Endometrial microvascular endothelial cells (primary cell): ENCODE results near the gene AAR2. TPM values are rescaled to one million over a fixed set of nuclear protein-coding genes. Genes with fewer than 3 reads are reported as not detected.

Experiments used
- in situ Hi-C: cut with HindIII; loops from 2 replicates; pipeline ENCODE4 v1.10.0; 2017; ENCODE audit warnings: low sequenced_read_pairs, low pct_unique_long_range_greater_than_20kb; ENCODE audit errors: inconsistent ontology term
- total RNA-seq: library from RNA; depleted of rRNA; stranded (reverse); fragments of >200 nt; gene quantifications from one replicate; pipeline ENCODE4 v1.2.3, GENCODE V29; 2015; ENCODE audit errors: inconsistent ontology term

AAR2 gene
- total RNA-seq, 1 donor from 2014 or later = 34.3 TPM

- in situ Hi-C loops = no loop called here
Observed at GRCh38 chr20:36272547-36273220, 36.4 kb downstream of the AAR2 start.

- in situ Hi-C loops = no loop called here
Observed at GRCh38 chr20:36273414-36274180, 37.3 kb downstream of the AAR2 start.

DNA sequence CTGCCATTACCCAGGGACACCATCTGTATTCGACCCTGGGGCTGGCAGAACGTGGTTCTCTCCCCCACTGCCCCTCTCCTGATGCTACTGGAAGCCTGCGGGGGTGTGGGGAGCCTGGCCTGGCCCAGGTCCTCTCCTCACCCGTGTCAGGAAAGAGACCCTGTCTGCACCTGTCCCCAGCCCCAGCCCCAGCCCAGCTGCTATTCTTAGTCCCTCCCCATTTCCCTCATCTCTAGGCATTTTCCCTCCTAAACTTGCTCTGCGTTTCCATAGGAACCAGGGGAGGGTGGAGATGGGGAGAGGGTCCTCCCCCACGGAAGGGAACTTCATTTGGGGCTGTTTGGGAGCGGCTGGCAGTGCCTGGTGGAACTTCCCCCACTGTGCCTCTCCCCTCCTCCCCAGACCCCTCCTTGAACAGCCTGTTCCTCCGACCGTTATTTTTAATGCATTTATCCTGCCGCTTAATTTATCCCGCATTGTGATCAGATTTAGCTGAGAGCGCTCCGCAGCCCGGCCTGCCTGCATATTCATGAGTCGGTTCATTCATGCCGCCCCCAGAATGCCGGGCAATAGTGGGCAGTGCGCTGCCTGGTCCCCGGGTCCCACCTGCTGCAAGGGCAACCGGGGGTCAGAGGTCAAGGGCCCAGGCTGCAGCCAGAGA is 38.0 kb downstream of the AAR2 start:
- in situ Hi-C loops = no loop called here

DNA sequence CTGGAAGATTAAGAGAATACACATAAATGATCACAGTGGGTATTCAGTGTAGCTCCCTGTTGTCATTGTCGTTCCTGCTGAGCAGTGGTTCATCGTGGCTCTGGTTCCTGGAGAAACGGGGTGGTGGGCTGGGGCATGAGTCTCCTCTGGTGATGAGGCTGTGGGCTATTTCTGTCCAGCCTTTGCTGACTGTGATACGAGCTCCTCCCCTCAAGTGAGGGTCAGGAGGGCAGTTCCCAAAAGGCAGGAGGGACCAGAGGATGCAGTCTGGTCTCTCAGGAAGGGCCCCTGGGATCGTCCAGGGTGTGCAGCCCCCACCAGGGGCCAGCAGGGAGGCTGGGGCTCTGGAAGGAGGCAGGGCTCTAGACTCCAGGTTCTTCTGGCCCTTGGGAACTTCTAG is 38.7 kb downstream of the AAR2 start:
- in situ Hi-C loops = no loop called here

- in situ Hi-C loops = no loop called here
Observed at GRCh38 chr20:36275441-36276189, 39.3 kb downstream of the AAR2 start.

GRCh38 chr20:36277546-36277945 is 41.3 kb downstream of the AAR2 start:
- in situ Hi-C loops = no loop called here

GRCh38 chr20:36279362-36279761 is 43.1 kb downstream of the AAR2 start:
- in situ Hi-C loops = no loop called here

- in situ Hi-C loops = no loop called here
Observed at GRCh38 chr20:36279776-36280175, 43.5 kb downstream of the AAR2 start.

GRCh38 chr20:36281785-36282380 is 45.6 kb downstream of the AAR2 start:
- in situ Hi-C loops = no loop called here

GRCh38 chr20:36284751-36285150 is 48.5 kb downstream of the AAR2 start:
- in situ Hi-C loops = no loop called here

- in situ Hi-C loops = no loop called here
Observed at GRCh38 chr20:36285746-36286447, 49.6 kb downstream of the AAR2 start.

DNA sequence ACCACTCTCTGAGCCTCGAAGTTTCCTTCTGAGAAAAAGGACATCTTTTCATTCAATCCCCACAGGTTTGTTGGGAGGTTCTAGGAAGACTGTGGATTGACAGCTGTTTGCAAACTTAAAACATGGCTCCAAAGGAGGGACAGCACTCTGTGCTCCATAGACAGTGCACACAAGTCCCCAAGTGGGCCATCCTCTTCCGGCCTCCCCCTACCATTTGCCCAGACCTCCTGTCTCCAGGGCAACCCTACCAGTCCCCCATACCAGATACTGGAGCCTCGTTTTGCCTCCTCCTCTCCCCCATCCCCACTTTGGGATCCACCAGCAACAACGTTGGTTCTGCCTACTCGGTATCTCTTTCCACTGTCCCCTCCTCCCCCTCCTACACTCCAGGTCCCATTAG is 61.4 kb downstream of the AAR2 start:
- in situ Hi-C loops = no loop called here

- in situ Hi-C loops = no loop called here
Observed at GRCh38 chr20:36298061-36298460, 61.8 kb downstream of the AAR2 start.

DNA sequence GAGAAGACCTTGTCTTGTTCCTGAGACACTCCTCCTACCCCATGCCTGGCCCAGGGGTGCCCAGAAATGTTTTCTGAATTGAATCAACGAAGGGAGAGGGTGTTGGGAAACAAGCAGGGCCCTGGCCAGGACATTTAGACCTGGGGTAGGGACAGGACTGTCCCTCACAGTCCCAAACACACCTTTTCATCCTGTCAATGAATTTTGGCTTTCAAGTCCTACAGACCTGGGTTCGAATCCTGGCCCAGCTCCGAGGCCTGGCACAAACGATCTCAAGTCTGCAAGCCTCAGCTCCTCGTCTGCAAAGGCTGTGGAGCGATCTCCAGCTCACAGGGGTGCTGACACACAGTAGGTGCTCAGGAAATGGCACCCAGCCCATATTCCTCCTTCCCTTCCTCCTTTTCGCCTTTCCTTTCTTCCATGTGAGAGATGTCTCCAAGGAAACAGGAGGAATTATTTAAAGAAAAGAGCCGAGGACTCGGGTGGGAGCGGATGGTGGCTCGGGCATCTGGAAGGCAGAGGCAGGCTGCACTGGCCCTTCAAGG is 62.6 kb downstream of the AAR2 start:
- in situ Hi-C loops = no loop called here

DNA sequence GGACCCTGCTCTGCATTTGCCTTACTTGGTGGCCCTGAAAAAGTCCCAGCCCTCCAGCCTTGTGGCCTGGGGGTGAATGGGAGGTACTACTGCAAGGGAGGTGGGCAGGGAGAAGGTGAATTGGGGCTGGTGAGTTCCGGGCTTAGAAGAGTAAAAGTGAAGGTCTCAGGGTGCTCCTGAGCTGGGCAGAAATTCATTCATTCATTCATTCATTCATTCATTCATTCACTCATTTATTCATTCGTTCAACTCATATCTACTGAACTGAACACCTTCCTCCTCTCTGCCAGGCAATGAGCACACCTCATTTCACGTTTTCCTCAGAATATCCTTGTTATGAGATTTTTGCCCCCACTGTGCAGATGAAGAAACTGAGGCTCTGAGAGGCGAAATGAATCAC is 63.2 kb downstream of the AAR2 start:
- in situ Hi-C loops = no loop called here

DNA sequence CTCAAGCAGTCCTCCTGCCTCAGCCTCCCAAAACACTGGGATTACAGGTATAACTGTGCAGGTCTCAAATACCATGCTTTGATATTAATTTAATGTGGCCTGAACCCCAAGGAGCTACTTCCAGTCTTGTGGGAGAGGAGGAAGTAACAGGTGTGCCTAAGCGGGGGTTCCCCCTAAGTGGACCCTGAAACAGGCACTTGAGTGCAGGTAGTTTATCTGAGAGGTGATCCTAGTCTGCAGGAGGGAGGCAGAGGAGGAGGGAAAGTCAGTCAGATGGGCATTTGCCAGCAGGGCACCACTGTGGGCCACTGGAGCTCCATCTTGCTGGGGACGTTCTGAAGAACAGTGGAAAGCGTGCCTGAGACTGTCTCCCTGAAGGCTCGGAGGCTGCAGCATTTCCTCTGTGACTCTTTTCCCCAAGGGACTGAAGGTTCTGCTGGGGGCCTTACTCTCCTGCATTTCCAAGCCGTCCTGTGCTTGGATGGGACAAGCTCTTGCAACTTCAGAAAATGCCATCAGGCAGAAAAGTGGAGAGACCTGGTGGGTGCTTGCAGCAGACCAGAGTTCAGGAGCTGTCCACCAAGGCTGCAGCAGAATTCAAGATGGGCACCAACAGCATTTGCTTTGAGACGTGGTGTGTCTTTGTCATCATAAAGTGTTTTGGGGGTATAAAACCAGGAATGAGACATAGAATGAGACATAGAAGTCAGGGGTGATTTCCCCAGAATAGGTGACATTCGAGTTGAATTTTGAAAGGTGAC is 65.3 kb downstream of the AAR2 start:
- in situ Hi-C loops = no loop called here

DNA sequence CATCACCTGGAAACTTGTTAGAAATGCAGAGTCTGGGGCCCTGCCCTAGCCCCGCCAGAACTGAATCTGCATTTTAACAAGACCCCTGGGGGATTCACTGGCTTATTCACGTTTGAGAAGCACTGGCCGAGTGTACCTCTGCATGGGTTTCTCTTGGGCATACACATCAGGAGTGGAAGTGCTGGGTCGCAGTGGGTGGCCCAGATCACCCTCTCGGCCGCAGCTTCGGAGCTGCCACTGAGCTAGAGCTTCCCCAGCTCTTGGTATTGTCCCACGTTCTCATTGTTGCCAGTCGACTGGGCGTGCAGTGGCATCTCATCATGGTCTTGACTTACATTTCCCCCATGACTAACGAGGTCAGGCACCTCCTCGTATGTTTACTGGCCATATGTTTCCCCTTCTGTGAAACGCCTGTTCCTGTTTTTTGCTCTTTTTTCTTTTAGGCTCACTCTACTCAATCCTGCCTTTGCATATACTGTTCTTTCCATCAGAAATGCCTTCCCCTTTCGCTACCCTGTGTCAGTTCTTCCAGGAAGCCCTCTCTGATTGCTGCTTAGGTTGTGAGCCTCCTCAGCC is 66.8 kb downstream of the AAR2 start:
- in situ Hi-C loops = no loop called here
